ENCODE measurements around the gene RTEL1.
A peak's percentile ranks its signal among the peaks of the same experiment; 100 is the strongest.
"Not testable (repeated sequence)": the region's sequence is repeated elsewhere in the genome, so short reads cannot be mapped to it uniquely, and the experiment has no call there.

RTEL1 gene

GRCh38 chr20:63639093-63639975 lies 18.8 kb upstream of the RTEL1 start:
- no peak for TF ChIP-seq CTCF (IDR thresholded peaks at IDR 0.05; ENCODE audit: low read length, missing control alignments)
- H3K4me3 ChIP-seq (replicated peaks; ENCODE audit: low read depth, low read length): no peak overlapping the region
- no peak for DNase-seq (ENCODE audit: low read depth)

GRCh38 chr20:63640086-63640485 lies 18.0 kb upstream of the RTEL1 start:
- DNase-seq (ENCODE audit: low read depth): no peak
- no peak overlapping the region for H3K4me3 ChIP-seq (replicated peaks; ENCODE audit: low read depth, low read length)
- no peak for TF ChIP-seq CTCF (IDR thresholded peaks at IDR 0.05; ENCODE audit: low read length, missing control alignments)

GRCh38 chr20:63640686-63641085 lies 17.4 kb upstream of the RTEL1 start:
- DNase-seq (ENCODE audit: low read depth); H3K4me3 ChIP-seq (replicated peaks; ENCODE audit: low read depth, low read length): not testable (repeated sequence)

- no peak for TF ChIP-seq CTCF (IDR thresholded peaks at IDR 0.05; ENCODE audit: low read length, missing control alignments)
- H3K4me3 ChIP-seq (replicated peaks; ENCODE audit: low read depth, low read length): peak overlapping the region; percentile 54
- DNase-seq (ENCODE audit: low read depth): no peak
Measured at GRCh38 chr20:63641146-63641791, 16.8 kb upstream of the RTEL1 start.

- DNase-seq (ENCODE audit: low read depth): peak; percentile 80
- H3K4me3 ChIP-seq (replicated peaks; ENCODE audit: low read depth, low read length): peak overlapping the region; percentile 54
- TF ChIP-seq CTCF (IDR thresholded peaks at IDR 0.05; ENCODE audit: low read length, missing control alignments): no peak
Measured at GRCh38 chr20:63641792-63642523, 16.2 kb upstream of the RTEL1 start.

- H3K4me3 ChIP-seq (replicated peaks; ENCODE audit: low read depth, low read length): no peak overlapping the region
- no peak for DNase-seq (ENCODE audit: low read depth)
- TF ChIP-seq CTCF (IDR thresholded peaks at IDR 0.05; ENCODE audit: low read length, missing control alignments): no peak
Measured at GRCh38 chr20:63642527-63643247, 15.4 kb upstream of the RTEL1 start.
